ENCODE measurements around the gene JAK1.

JAK1 gene

DNA sequence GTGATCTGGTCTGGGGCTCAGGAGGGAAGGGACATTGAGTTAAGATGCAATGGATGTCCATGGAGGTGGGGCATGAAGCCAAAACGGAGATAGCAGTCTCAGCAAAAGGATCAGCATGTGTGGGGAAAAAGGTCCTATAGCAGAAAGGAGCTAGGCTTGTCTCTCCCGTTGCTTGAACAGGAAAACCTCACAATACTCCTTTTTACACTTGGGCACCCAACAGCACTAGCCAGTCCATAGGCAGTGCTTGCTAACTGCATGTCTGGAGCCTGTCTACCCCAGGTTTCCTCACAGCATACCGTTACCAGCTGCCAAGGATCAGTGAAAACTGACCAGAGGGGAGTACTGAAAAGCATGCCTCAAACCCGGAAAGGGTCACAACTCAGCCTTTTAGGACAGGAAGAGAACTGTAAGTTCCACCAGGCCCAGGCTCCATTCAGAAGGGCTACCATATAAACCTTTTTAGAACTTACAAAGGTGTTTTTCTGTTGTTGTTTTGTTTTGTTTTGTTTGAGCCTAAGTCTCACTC is 78.6 kb downstream of the JAK1 start:
- DNase-seq: no peak

DNA sequence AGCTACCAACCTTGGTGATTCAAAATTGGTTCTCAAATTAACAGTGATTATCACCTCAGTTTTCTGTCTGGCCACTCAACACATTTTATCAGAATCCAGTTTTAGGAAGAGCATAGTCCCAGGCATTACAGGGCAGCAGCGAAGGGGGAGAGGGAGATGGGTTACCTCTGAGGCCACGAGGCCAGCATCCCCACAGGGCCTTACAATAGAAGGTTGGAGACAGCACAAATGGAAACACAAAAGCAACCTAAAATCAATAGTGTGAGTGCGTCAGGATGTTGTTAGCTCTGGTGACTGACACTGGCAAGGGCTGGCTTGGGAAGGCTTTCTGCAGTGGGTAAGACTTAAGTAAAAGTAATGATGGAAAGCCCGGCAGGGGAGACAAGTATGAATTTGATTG is 79.5 kb downstream of the JAK1 start:
- no peak for DNase-seq

DNA sequence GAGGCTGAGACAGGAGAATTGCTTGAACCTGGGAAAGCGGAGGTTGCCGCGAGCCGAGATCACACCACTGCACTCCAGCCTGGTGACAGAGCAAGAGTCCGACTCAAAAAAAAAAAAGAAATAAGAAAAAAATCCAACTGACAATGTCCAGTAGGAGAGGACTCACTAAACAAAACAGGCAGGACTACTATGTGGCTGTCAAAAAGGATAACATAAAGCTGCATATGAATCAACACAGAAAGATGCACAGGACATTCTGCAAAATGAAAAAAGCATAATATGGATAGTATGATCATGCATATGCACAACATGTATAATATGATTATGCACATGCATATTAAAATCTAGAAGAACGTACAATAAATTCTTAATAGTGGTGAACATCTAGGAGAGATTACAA is 80.7 kb downstream of the JAK1 start:
- DNase-seq: no peak

DNA sequence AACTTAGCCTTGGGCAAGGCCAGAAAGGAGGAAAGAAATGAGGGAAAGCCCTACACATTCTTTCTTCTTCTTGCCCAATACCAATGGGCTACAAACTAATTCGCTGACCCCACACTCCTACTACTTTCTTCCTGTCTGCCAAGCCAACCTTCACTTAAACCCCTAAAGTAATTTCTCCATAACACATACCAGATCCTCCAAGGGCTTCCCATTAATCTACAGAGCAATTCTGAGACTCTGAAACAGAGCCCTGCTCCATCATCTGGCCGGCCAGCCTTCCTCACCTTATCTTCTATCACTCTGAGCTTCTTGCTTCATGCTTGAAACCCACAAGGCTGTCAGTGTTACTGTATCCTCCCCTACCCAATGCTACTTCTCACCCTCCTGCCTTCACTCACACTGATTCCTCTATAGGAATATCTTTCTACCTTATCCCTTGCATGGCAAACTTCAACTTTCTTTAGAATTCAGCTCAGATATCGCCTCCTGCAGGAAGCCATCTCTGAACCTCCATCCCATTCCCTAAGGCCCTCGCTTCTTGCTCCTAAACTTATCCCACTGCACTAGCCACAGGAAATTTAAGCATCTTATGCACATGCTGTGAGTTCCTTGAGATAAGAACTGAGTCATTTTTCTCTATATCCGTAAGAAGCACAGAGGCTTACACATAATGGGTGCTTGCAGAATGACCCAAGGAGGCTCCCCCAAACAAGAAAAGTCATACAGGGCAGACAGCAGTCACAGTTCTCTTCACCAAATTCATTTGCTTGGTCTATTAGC is 81.9 kb downstream of the JAK1 start:
- no peak for DNase-seq

DNA sequence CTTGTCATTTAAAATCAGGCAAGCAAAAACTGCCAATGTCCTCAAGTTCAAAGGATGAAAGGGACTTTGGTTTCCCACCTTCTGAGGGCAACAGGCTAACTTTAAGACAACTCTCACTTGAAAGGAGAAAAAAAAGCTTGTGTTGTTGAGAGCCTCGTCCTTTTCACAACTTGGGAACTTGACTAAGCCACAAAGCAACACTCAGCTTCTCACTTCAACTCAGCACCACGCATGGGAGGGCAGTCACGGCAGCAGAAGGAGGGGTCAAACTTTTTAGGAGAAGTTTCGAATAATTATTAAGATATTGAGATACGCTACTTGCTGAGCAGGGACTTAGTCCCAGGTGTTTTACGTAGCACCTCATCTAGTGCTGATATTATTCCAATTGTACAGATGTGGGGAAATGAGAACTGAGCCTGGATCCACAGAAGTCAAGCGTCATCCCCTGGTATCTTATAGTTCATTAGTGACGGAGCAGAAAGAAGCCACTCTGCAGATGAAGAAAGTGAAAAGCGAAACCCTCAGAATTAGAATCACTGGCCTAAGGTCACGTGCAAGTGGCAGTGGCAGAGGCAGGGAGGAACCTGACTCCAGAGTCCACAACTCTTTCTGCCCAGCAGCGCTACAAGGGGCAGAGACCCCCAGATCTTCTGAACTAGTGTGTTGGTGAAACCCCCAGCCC is 83.6 kb downstream of the JAK1 start:
- DNase-seq: no peak

DNA sequence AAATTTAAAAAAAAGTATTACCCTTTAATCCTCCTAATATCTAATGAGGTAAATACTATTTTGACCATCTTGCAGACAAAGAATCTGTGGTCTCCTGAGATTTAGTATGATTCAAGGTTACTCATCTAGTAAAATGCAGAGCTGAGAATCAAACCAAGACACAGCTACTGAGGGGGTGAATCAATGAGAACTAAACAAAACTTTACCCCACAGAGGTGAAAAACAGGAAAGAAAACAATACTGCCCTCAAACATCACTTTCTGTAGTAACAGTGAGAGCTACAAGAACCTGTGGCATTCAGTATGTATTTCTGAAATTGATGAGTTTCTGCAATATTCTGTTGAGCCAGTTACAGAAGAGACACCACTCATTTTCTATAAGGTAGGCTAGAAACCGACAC is 85.1 kb downstream of the JAK1 start:
- no peak for DNase-seq

DNA sequence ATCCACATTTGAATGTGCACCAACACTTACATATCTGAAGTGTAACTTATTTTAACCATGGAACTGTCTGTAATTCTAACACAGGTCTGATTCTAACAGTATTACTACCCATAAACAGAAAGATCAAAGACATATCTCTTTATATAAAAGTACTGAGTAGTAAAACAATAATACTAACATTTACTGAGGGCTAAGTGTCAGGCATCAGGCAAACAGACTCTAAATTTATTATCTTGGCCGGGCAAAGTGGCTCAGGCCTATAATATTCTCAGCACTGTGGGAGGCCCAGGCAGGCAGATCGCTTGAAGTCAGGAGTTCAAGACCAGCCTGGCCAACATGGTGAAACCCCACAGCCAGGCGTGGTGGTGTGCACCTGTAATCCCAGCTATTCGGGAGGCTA is 85.9 kb downstream of the JAK1 start:
- DNase-seq: no peak

DNA sequence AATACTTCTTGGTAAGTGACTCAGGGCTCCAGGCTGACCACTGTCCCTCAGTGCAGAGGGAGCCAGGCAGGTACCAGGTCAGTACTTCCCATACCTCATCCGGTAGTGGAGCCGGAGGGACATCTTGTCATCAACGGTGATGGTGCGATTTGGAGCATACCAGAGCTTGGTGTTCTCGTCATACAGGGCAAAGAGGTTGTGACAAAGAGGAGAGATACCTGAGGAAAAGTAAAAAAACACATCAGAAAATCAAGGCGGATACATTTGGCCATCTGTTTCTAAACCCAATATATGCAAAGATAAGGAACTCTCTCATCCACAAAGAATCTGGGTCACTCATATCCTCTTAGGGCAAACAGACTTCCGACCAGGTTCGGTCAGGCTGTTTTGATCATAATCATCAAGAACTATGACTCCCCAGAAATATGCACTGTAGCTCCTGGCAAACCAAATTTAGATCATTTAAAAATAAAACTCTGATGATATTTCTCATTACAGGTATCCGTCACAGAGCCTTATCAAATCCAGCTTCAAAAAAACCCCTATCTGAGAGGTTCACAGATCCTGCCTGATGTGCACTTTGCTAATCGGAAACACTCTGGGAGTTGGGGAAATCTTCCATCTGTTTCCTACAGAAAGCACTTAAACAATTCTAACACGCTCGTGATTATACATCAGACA is 87.3 kb downstream of the JAK1 start:
- DNase-seq: no peak

DNA sequence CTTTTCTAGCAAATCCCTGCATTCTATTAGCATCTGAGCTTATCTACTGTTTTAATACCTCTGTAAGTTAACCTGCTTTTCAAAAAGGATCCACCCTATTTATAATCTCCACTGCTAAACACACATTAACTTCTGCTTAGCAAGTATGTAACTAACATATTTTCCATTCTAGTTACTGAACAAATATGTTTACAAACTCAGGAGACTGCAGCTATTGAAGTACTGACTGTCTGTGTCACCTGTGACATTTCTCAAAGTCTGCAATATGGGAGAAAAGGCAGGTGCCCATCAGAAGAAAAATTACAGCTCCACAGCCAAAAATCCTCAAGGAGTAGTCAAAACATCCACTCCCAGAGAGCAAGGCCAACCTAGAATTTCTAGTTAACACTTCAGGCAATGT is 88.3 kb downstream of the JAK1 start:
- DNase-seq: no peak

DNA sequence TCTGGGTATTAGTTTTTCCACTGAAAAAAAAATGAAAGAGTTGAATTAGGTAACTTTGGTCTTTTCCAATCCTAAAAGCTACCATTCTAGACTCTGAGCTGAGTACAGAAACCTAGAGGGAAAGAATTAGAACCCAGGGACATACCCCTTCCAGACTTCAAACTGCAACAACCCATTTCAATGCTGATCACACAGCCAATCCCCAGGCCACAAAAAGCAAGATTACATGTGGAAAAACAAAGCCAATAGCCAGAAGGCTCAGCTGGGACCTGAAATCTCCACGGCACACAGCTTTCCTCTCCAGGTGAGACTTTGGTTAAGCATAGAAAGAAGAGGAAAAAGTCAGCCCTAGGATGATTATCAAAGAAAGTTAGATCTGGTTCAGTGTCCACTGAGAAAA is 88.8 kb downstream of the JAK1 start:
- no peak for DNase-seq

DNA sequence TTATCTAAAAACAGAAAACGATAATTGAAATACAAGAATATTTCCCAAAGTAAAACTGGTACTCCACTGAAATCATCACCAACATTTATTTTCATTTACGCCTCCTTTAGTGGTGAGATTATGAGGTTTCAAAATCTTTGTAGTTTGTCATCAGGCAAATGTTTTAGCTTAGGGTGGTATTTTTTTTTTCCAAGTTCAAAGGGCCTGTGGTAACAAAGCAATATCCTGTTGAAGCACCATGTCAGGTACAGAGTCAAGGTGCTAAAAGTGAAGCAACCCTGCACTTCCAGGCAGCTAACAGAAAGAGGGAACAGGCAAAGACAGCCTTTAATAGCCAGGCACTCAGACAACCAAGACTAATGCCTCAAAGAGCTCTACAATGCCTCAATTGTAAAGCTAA is 89.2 kb downstream of the JAK1 start:
- no peak for DNase-seq

DNA sequence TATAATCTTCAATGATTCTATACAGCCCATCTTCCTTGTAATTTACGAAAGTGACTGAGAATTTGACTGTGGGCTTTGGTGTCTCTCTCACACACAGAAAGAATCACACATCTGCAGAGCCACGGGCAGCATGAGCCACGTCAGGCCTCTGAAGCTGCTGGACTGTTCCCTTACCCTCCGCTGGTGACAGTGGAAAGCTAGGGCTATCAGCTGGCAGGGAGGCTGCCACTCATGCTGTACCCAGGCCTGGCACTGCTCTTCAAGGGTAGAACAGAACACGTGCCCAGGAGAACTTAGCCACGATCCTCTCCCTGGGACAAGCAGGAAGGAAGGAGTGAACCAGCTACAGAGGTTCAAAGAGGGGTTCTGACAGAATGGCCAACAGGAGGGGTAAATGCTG is 90.7 kb downstream of the JAK1 start:
- no peak for DNase-seq

DNA sequence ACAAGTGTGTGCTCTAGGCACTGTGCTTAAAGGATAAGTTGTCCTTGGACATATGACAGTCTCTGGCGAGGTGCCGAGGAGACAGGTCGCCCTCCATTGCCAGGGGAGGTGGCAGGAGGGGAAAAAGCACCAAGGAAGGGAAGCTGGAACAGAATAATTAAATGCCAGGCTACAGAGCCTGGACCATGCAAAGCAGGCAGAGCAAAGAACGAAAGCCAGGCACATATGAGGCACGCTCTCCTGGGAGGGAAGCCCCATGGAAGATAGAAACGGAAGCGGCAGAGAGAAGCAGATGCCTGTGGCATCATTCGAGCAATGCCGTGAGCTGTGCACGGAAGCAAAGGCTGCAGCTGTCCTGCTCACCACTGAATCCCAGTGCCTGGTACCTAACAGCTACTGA is 91.2 kb downstream of the JAK1 start:
- DNase-seq: no peak

DNA sequence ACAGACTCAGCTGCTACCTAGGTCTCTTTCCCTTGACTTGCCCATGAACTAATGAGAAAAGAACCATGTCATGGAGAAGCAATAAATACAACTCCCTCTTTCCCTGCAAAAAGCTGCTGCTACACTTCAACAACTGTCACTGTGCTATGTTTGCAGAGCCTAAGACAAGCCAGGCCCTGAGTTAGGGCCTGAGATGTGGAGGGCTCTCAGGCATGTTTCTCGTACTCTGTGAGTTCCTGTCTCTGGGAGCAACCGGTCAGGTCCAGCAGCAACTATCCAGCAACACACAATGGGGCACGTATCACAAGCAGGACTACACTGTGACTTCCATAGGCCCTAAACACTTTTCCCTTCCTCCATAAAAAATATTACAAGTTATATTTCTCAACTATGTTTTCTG is 91.7 kb downstream of the JAK1 start:
- DNase-seq: no peak

DNA sequence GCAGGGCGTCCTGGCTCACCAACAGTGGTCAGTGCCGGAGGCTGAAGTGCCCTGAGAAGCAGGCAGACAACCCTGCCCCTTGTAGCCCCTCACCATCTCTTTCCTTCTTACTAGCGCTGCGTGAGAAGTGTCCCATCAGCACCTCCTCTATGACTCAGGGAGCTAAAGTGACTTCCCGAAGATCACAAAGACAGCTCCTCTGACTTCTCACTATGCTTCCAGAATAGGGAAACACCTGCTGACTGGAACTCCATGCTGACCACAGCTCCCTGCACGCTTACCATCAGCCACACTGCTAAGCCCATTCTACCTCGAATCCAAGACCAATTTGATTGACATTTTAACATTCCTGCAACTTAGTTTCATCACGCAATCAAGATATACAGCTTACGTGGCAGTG is 92.8 kb downstream of the JAK1 start:
- no peak for DNase-seq

DNA sequence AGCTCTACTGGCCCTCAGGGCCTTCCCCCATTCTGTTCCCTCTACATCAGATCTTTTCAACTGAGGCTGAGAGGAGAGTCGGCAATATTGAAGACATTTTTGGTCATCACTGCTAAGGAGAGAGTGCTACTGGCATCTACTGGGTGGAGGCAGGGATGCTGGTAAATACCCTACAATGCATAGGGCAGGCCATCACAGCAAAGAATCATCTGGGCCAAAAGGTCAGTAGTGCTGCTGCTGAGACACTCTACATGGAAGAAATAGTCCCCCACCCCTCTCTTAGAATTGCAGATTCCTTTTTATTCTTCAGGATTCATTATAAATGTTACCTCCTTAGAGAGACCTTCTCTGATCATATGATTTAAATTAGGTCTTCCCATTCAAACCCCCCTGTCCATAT is 94.3 kb downstream of the JAK1 start:
- DNase-seq: no peak

DNA sequence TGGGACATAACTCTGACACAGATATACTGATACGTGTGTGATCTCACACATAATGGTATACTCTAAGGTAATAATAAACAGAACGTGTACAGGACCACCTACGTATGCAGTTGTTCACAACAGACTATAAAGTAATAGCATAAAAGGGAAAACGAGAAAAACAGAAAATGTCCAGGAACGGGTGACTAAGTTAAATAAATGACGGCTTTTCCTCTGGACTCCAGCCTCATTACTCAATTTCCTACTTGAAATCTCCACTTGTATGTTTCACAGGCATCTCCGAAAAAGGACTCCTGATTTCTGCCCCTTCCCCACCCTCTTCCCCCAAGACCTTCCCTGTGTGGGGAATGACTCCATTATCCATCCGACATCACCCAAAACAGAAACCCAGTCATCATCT is 95.1 kb downstream of the JAK1 start:
- DNase-seq: no peak

DNA sequence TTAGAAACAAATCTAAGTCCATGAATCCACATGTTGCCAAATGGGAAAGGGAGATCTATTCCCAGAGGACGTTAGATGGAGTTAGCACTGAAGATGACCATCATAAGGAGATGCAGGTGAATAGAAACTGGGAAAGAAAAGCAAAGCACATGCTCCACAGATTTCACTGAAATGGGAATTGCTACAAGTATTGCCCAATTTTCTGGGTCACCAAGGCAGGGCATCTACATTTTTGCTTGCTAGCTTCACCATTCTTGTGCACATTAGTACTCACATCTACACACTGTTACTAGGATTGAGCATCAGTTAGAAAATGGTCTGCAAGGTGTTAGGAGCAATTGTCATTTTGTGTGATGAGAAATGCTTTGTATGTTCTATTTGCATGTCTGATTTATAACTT is 99.1 kb downstream of the JAK1 start:
- no peak for DNase-seq

DNA sequence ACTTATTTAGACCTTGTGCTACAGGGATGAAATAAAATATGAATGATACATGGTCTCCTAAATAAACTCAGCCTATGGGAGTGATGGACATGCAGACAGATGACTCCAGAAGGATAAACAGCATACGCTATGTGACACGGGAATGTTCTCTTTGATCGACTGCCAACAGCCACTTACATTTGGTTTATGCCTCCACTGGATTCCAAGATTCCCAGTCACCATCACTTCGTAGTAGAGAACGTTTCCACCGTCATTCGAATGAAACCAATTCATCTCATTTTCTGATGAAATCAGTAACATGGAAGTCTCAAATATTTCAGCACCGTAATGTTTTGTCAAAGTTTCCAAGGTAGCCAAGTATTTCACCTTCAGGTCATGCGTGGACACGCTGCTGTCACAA is 99.7 kb downstream of the JAK1 start:
- no peak for DNase-seq

DNA sequence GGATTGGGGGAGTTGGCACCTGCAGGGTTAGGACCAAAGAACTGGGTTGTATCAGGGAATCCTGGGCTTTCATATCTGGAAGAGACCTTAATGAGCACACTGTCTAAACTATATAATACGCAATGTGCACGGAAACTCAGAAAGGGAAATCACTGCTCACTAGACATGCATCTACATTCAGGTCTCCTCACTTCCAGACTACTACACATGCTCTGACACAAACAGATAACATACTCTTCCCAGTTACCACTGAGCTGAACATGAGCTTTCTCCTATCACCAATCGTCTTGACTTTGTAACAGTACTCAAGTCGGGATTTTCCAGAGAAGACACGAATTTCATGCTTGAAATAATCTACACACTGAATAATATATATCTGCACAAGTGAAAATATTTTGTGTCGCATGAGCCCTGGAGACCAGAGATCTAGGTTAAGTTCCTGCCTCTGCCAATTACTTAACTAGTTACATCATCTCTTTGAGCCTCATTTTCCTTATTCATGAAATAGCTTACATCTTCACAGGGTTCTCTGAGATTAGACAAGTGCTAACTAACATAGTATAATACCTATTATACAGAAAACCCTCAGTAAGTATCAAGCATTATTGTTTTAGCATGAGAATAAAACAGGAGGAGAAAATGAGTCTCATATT is 101.1 kb downstream of the JAK1 start:
- no peak for DNase-seq

DNA sequence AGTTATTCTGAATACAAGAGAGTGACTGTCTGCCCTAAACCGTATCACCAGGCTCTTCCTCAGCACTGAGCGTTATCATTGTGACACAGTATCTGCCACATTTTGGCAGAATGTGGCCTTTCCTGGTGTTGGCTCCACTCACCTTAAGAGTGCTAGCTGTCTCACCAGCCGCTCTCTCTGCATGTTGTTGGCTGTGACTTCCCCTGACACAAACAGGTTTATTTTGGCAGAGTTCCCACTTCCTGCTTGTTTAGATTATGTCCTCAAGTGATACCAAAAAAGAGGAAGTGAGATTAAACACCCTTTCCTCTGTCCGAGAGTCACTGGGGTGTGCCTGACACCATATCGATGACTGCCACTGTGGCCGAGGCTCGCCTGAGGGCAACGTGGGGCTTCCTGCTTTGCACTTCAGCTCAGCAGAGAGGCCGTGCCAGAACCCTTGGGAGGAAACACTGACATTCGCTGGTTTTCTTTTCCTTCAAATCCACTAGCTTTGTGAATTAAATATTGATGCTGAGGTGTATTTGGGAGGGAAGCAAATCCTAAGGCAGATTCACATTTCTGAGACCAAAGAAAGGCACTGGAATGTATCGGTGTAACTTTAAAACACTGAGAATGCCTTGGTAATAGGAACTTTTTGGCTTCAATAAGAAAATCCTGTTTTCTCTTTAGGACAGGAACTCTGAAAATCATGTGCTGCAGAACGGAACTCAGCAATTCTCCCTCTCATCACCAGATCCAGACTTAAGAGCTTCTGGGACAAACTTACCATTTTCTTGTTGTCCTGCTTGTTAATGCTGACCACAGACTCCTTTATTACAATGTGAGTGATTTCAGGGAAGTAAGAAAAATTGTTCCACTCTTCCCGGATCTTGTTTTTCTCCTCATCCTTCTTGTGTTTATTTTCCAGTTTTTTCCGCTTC is 102.1 kb downstream of the JAK1 start:
- peak; percentile 81 for DNase-seq

DNA sequence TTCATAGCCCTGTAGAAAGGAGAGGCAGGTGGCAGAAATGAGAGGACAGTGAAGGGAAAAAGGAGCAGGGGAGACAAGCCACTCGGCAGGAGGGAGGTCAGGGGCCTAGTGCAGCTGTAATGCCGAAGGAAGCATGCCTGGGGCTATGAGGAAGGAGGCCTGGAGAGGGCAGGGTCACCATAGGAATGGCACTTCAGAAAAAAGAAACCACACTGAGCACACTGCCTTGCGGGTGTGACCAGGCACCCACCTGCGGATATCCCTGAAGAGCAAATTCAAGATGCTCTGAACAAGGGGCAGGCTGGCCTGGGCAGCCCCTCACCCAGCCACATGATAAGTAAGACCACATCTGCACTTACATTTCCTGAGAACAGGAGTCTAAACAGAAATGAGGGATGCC is 104.7 kb downstream of the JAK1 start:
- DNase-seq: peak; percentile 15
